ENCODE measurements around the gene FHOD3.

- no peak for TF ChIP-seq EGR1 (IDR thresholded peaks at IDR 0.05)
- TF ChIP-seq RAD21 (IDR thresholded peaks at IDR 0.05; ENCODE audit: low read depth), result no peak
- no peak for TF ChIP-seq TEAD4 (IDR thresholded peaks at IDR 0.05)
- TF ChIP-seq TCF12 (IDR thresholded peaks at IDR 0.05; ENCODE audit: low read depth), result no peak
- TF ChIP-seq MAX (IDR thresholded peaks at IDR 0.05), result no peak
- TF ChIP-seq NFIC (IDR thresholded peaks at IDR 0.05), result no peak
- no peak for TF ChIP-seq CEBPB (IDR thresholded peaks at IDR 0.05)
Observed at GRCh38 chr18:36580266-36580665, 282.8 kb downstream of the FHOD3 start.

All from Ishikawa (cell line).